Measurements from ENCODE around the gene USP11. TPM values are rescaled to one million over a fixed set of nuclear protein-coding genes. Genes with fewer than 3 reads are reported as not detected.

USP11 gene
- total and polyA plus RNA-seq, 2 experiments from 2014 or later: 64.2 to 65.1 TPM

- Histone ChIP-seq H3F3A (replicated peaks; ENCODE audit: low read depth) (no peaks in the 10 kb centered on the region), H3K4me1 (ENCODE audit: insufficient read depth) (peaks cover 5% of the 10 kb centered on the region), H3K36me3 (ENCODE audit: insufficient read depth) (no peaks in the 10 kb centered on the region), H3K9me2 (ENCODE audit: insufficient read depth) (no peaks in the 10 kb centered on the region), H3K27ac (ENCODE audit: low read depth) (no peak overlapping the region), H3K4me2 (no peak overlapping the region), H3K27me3 (ENCODE audit: insufficient read depth) (no peaks in the 10 kb centered on the region), H2AFZ (no peak overlapping the region), H3K79me2 (replicated peaks; ENCODE audit: insufficient read depth) (no peaks in the 10 kb centered on the region), H3K4me3 (no peak overlapping the region), H4K20me1 (replicated peaks; ENCODE audit: insufficient read depth) (no peaks in the 10 kb centered on the region)
- Mint-ChIP-seq H3K9me3 (peaks cover 16% of the 10 kb centered on the region), H3K27ac (no peak overlapping the region), H3K36me3 (ENCODE audit: low read depth) (peaks cover 10% of the 10 kb centered on the region; the same call in 2 of the 3 replicates), H3K4me1 (peaks cover 7% of the 10 kb centered on the region; the same call in 1 of the 3 replicates), H3K4me3 (no peak overlapping the region), H3K27me3 (ENCODE audit: insufficient read depth, low read depth, poor library complexity) (peaks cover 2% of the 10 kb centered on the region)
- ATAC-seq (no peak), DNase-seq (ENCODE audit: low spot score) (no peak)
- TF ChIP-seq ZNF331 (CRISPR knock-in tag; IDR thresholded peaks at IDR 0.05; ENCODE audit: low read depth) (no peak), CTCF (conservative IDR thresholded peaks at IDR 0.05; ENCODE audit: low read depth in 2 of 2) (no peak), NANOG (IDR thresholded peaks at IDR 0.05; ENCODE audit: borderline replicate concordance) (no peak), CREB1 (CRISPR knock-in tag; IDR thresholded peaks at IDR 0.05; ENCODE audit: low read depth) (no peak), REST (IDR thresholded peaks at IDR 0.05; ENCODE audit: unreplicated experiment) (no peak), STAT1 (IDR thresholded peaks at IDR 0.05; ENCODE audit: unreplicated experiment) (no peak), ZNF114 (CRISPR knock-in tag; IDR thresholded peaks at IDR 0.05) (no peak), EZH2 (IDR thresholded peaks at IDR 0.05; ENCODE audit: low read depth, unreplicated experiment) (no peak), JUNB (IDR thresholded peaks at IDR 0.05; ENCODE audit: unreplicated experiment) (no peak), ETS1 (IDR thresholded peaks at IDR 0.05) (no peak), ZNF462 (CRISPR knock-in tag; IDR thresholded peaks at IDR 0.05) (no peak), EZH2phosphoT487 (IDR thresholded peaks at IDR 0.05; ENCODE audit: unreplicated experiment) (no peak), POLR2AphosphoS5 (IDR thresholded peaks at IDR 0.05; ENCODE audit: low read depth) (no peak)
These were observed 64.1 kb downstream of the USP11 start for GRCh38 chrX:47296766-47297365.
